PC-3 (cell line): ENCODE data around the gene SMIM17. TPM values are rescaled to one million over a fixed set of nuclear protein-coding genes. Genes with fewer than 3 reads are reported as not detected.

Source experiments
- ATAC-seq: fragments of 200-7000 bp; cut with Tn5 transposase; 2 replicates; pipeline ENCODE4 v1.9.1; 2020; ENCODE audit warnings: mild to moderate bottlenecking, moderate library complexity
- BruUV-seq: library from RNA; stranded (reverse); fragments of 400-500 nt; replicated peaks from 2 replicates; lab custom pipeline; 2021; lab: Mats Ljungman, UMichigan
- CTCF ChIA-PET: fragments of 300-600 bp; sonication (Branson Sonifier 250); formaldehyde crosslinking; loops from one replicate; lab custom pipeline; 2022; ENCODE audit warnings: antibody characterized with exemption; lab: Charles Lee
- POLR2A ChIA-PET: fragments of 300-600 bp; sonication (Branson Sonifier 250); formaldehyde crosslinking; loops from one replicate; lab custom pipeline; 2022; ENCODE audit warnings: antibody characterized with exemption; ENCODE audit not compliant: unreplicated experiment; lab: Charles Lee
- DNase-seq: peaks from one replicate; pipeline ENCODE4 v3.0.0-alpha.2; 2015
- H2AFZ ChIP-seq: fragments of 300-600 bp; sonication (generic); 2 replicates; pipeline ENCODE4 v1.6.0; 2016; ENCODE audit warnings: antibody characterized with exemption, low read length
- H3F3A ChIP-seq: fragments of 300-600 bp; sonication (generic); one replicate; pipeline ENCODE4 v1.6.0; 2017; ENCODE audit warnings: antibody characterized with exemption, low read length, control low read depth, mild to moderate bottlenecking; ENCODE audit not compliant: unreplicated experiment
- H3K27ac ChIP-seq: fragments of 300-600 bp; sonication (generic); 2 replicates; pipeline ENCODE4 v1.5.1; 2016; ENCODE audit warnings: mild to moderate bottlenecking, low read length
- H3K27me3 ChIP-seq: fragments of 300-600 bp; sonication (generic); 2 replicates; pipeline ENCODE4 v1.6.1; 2016; ENCODE audit warnings: low read length, mixed read lengths
- H3K36me3 ChIP-seq: fragments of 300-600 bp; sonication (generic); 2 replicates; pipeline ENCODE4 v1.6.1; 2016; ENCODE audit warnings: low read depth, mixed run types, low read length, mixed read lengths
- H3K4me1 ChIP-seq: fragments of 300-600 bp; sonication (generic); 2 replicates; pipeline ENCODE4 v1.5.1; 2016; ENCODE audit warnings: low read length; ENCODE audit not compliant: insufficient read depth
- H3K4me2 ChIP-seq: fragments of 300-600 bp; sonication (generic); 2 replicates; pipeline ENCODE4 v1.6.0; 2016; ENCODE audit warnings: low read length
- H3K4me3 ChIP-seq: fragments of 300-600 bp; sonication (generic); 2 replicates; pipeline ENCODE4 v1.5.1; 2016; ENCODE audit warnings: mild to moderate bottlenecking, low read length, mixed read lengths
- H3K79me2 ChIP-seq: fragments of 300-600 bp; sonication (generic); 2 replicates; pipeline ENCODE4 v1.6.1; 2017; ENCODE audit warnings: low read length, mixed read lengths
- H3K9ac ChIP-seq: fragments of 300-600 bp; sonication (generic); 2 replicates; pipeline ENCODE4 v1.6.0; 2016; ENCODE audit warnings: mild to moderate bottlenecking, low read length
- H3K9me2 ChIP-seq: fragments of 300-600 bp; sonication (generic); replicated peaks from 2 replicates; pipeline ENCODE4 v1.6.1; 2016; ENCODE audit warnings: mixed run types, low read length, mixed read lengths
- H3K9me3 ChIP-seq: fragments of 300-600 bp; sonication (generic); 2 replicates; pipeline ENCODE4 v1.6.1; 2016; ENCODE audit warnings: low read length, mixed read lengths
- H4K20me1 ChIP-seq: fragments of 300-600 bp; sonication (generic); 2 replicates; pipeline ENCODE4 v1.6.1; 2016; ENCODE audit warnings: low read length, mixed read lengths
- CTCF ChIP-seq: fragments of 300-600 bp; sonication (generic); conservative IDR thresholded peaks from 2 replicates; pipeline ENCODE4 v1.5.1; 2017; ENCODE audit warnings: antibody characterized with exemption, low read depth, mild to moderate bottlenecking, low read length
- EZH2 ChIP-seq: fragments of 300-600 bp; sonication (generic); IDR thresholded peaks from one replicate; pipeline ENCODE4 v1.6.1; 2017; ENCODE audit warnings: antibody characterized with exemption, mild to moderate bottlenecking, low read length; ENCODE audit not compliant: unreplicated experiment
- EZH2phosphoT487 ChIP-seq: fragments of 300-600 bp; sonication (generic); IDR thresholded peaks from 2 replicates; pipeline ENCODE4 v1.6.1; 2018; ENCODE audit warnings: mild to moderate bottlenecking, antibody characterized with exemption, low read length, borderline replicate concordance
- intact Hi-C: fragments of 100-400 bp; cut with micrococcal nuclease; formaldehyde crosslinking; loops from 2 replicates; pipeline ENCODE4 v1.9.0; 2023
- total RNA-seq: library from RNA; depleted of rRNA; stranded (reverse); fragments of >200 nt; gene quantifications from 2 replicates; pipeline ENCODE4 v1.2.3, GENCODE V29; 2014

Gene SMIM17
- total RNA-seq, 1 experiment from 2014 or later, result not detected

- intact Hi-C loops, result no loop called here
- ChIA-PET POLR2A (no interaction called here), CTCF (no interaction called here)
- Histone ChIP-seq H4K20me1 (no peaks in the 10 kb centered on the region), H3K9ac (no peak overlapping the region), H3K27ac (no peak overlapping the region), H3K36me3 (peaks cover 97% of the 10 kb centered on the region), H3K4me2 (no peak overlapping the region), H3K9me3 (peaks cover 79% of the 10 kb centered on the region), H3K4me1 (no peaks in the 10 kb centered on the region), H3K27me3 (no peaks in the 10 kb centered on the region), H3K9me2 (no peaks in the 10 kb centered on the region), H3K4me3 (no peak overlapping the region), H3K79me2 (0 out of 2 replicates have a peak, but pooled peaks cover 1% of the 10 kb centered on the region), H2AFZ (no peak overlapping the region), H3F3A (no peaks in the 10 kb centered on the region)
- ATAC-seq (no peak), DNase-seq (no peak)
- BruUV-seq, result no TSS peak
- TF ChIP-seq EZH2phosphoT487 (no peak), CTCF (no peak), EZH2 (no peak)
These were observed 29.3 kb upstream of the SMIM17 start for GRCh38 chr19:56613639-56614038.

- ChIA-PET CTCF (no interaction called here), POLR2A (no interaction called here)
- Histone ChIP-seq H3K9ac (no peak overlapping the region), H3K79me2 (no peaks in the 10 kb centered on the region), H3F3A (no peaks in the 10 kb centered on the region), H3K4me1 (no peaks in the 10 kb centered on the region), H3K4me3 (no peak overlapping the region; the same call in 1 of the 2 replicates), H3K27me3 (no peaks in the 10 kb centered on the region), H3K36me3 (peaks cover 90% of the 10 kb centered on the region), H3K9me3 (peaks cover 56% of the 10 kb centered on the region), H4K20me1 (no peaks in the 10 kb centered on the region), H3K27ac (no peak overlapping the region), H2AFZ (no peak overlapping the region), H3K9me2 (no peaks in the 10 kb centered on the region), H3K4me2 (no peak overlapping the region)
- TF ChIP-seq EZH2phosphoT487 (no peak), CTCF (no peak), EZH2 (no peak)
- ATAC-seq (no peak), DNase-seq (no peak)
- intact Hi-C loops, result no loop called here
- BruUV-seq, result no TSS peak
These were observed 25.4 kb upstream of the SMIM17 start for GRCh38 chr19:56617531-56617930.

- H3K27me3 ChIP-seq, result no peaks in the 10 kb centered on the region
- DNase-seq, result no peak
- H3K36me3 ChIP-seq, result peaks cover 89% of the 10 kb centered on the region
- H3K4me1 ChIP-seq, result no peaks in the 10 kb centered on the region
- CTCF ChIA-PET, result no interaction called here
- ATAC-seq, result no peak
- no peaks in the 10 kb centered on the region for H3K9me2 ChIP-seq
- H3K79me2 ChIP-seq, result no peaks in the 10 kb centered on the region
- POLR2A ChIA-PET, result no interaction called here
- H3K27ac ChIP-seq, result no peak overlapping the region
- H4K20me1 ChIP-seq, result no peaks in the 10 kb centered on the region
- no peak overlapping the region for H3K9ac ChIP-seq
- H3F3A ChIP-seq, result no peaks in the 10 kb centered on the region
- BruUV-seq, result no TSS peak
- H3K4me2 ChIP-seq, result no peak overlapping the region
- H2AFZ ChIP-seq, result no peak overlapping the region
- intact Hi-C loops, result no loop called here
- TF ChIP-seq EZH2phosphoT487 (no peak), CTCF (no peak), EZH2 (no peak)
- peaks cover 43% of the 10 kb centered on the region for H3K9me3 ChIP-seq
- no peak overlapping the region for H3K4me3 ChIP-seq
These were observed 23.8 kb upstream of the SMIM17 start for GRCh38 chr19:56619121-56619520.
